ENCODE measurements around the gene PLCD3.

The PLCD3 gene

DNA sequence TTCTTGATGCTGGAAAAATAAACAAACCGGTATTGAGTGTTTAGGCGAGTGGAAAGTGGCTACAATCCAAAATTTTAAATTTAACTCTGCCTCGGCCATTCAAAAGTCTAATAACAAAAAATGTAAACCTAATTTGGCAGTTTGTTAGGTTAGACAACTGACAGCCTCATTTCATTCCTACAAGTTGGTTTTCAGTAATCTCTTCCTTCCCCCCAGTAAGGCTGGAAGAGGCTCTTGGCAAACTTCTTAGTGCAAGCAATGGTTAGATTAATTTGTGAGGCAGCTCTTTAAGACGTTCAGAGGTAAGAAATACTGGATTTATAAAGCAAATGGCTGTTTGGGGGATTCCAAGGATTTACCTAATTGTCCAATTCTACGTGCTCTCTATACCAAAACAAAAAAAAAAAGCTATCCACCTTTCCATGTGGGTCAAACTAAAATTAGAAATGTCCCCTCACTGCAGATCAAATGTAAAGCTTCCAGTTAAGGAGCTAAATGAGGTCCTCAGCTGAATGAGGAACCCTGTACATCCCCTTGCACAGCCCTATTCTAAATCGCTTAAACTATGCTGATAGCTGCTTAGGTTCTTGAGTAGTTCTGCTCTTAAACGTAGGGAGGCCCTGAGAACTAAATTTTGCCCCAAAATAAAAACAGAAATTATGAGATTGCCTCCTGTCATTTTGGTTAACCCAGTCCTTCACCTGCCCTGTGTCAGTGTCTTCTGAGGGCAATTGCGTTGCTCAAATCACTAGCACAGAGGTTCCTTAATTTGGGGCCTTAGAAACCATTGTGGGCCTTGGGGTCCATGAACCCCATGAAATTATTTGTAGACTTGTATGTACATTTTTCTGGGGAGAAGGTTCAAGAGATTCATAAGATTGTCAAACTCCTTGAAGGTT lies 18.8 kb upstream of the PLCD3 start:
- in situ Hi-C loops (cut with MboI; ENCODE audit: low sequenced_read_pairs): no loop called here

DNA sequence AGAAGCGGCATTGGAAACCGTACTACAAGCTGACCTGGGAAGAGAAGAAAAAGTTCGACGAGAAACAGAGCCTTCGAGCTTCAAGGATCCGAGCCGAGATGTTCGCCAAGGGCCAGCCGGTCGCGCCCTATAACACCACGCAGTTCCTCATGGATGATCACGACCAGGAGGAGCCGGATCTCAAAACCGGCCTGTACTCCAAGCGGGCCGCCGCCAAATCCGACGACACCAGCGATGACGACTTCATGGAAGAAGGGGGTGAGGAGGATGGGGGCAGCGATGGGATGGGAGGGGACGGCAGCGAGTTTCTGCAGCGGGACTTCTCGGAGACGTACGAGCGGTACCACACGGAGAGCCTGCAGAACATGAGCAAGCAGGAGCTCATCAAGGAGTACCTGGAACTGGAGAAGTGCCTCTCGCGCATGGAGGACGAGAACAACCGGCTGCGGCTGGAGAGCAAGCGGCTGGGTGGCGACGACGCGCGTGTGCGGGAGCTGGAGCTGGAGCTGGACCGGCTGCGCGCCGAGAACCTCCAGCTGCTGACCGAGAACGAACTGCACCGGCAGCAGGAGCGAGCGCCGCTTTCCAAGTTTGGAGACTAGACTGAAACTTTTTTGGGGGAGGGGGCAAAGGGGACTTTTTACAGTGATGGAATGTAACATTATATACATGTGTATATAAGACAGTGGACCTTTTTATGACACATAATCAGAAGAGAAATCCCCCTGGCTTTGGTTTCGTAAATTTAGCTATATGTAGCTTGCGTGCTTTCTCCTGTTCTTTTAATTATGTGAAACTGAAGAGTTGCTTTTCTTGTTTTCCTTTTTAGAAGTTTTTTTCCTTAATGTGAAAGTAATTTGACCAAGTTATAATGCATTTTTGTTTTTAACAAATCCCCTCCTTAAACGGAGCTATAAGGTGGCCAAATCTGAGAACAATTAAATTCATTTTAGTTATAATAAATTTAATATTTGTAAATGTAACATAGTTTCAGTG lies 17.7 kb upstream of the PLCD3 start:
- in situ Hi-C loops (cut with MboI; ENCODE audit: low sequenced_read_pairs): no loop called here

DNA sequence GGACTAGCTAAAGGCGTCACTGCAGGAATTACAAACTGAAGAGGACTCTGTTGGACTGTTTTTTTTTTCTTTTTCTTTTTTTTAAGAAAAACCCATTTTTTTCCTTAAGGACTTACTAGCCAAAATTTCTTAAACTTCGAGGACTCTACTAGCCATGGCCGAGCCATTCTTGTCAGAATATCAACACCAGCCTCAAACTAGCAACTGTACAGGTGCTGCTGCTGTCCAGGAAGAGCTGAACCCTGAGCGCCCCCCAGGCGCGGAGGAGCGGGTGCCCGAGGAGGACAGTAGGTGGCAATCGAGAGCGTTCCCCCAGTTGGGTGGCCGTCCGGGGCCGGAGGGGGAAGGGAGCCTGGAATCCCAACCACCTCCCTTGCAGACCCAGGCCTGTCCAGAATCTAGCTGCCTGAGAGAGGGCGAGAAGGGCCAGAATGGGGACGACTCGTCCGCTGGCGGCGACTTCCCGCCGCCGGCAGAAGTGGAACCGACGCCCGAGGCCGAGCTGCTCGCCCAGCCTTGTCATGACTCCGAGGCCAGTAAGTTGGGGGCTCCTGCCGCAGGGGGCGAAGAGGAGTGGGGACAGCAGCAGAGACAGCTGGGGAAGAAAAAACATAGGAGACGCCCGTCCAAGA lies 16.8 kb upstream of the PLCD3 start:
- in situ Hi-C loops (cut with MboI; ENCODE audit: low sequenced_read_pairs): no loop called here

DNA sequence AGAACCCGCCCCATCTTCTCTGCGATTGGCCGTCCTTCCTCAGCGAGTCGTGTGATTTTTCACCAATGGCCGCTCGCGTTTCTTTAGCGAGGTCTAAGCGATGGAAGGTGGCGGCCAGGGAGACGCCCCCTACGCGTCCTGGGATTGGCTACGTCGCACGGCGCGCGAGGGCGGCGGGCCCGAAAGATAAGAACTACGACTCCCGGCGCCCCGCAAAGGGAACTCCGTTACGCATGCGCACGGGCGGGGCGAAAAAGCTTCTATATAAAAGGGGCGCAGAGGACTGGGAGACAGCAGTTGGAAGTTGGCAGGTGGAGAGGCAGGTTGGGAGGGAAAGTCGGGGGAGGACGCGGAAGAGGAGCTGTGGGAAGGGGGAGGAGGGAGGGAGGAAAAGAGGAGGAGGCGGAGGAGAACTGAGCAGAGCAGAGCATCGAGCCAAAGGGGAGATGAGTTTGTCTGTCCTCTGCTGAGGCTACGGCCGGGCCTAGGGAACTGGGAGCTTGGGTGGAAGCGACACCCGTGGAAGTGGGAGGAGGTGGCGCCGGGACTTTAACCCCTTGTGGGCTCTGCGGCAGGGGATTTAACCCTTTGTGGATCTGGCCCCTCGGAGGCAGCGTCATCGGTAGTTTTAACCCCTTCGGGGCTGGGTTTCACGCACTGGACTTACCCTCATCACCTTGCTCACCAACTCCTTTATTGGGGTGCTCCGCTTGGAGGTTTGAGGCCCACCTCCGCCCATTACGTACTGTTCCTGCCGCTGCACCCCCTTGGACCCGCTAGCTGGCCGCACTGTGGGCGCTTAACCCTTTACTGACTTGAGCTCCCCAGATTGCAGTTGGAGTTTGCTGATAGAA lies 16.1 kb upstream of the PLCD3 start, which contains the start of gene HEXIM1:
HEXIM1 (plus strand) TSS at position 293 of the 854 bp plus-strand sequence. CDS start 716 bp downstream, outside the sequence.
- in situ Hi-C loops (cut with MboI; ENCODE audit: low sequenced_read_pairs): no loop called here

DNA sequence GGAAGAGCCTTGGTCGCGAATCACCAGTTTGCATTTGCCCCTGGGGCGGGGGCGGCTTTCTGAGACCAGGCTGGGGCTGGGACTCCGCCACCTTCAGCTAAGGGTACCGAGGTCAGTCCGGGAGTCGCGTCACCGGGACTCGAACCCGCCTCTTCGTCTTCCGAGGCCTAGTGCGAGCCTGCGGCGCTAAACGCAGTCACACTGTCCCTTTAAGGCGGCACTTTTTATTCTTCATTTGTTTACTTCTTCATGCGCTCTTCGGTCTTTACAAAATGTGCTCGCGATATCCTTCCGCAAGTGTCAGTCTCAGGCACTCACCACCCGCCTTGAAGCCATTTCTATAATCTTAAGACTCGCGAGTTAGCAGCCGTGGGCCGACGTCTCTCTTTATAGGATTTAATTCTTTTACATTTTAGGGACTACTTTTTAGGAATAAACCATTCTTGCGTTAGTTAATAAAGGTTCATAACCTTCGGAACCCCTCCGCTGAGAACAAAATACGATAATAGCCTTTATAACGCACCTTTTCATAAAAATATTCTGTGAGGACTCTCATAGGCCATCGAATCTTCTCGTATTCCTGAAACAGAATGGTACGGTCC lies 15.4 kb upstream of the PLCD3 start:
- in situ Hi-C loops (cut with MboI; ENCODE audit: low sequenced_read_pairs): no loop called here

DNA sequence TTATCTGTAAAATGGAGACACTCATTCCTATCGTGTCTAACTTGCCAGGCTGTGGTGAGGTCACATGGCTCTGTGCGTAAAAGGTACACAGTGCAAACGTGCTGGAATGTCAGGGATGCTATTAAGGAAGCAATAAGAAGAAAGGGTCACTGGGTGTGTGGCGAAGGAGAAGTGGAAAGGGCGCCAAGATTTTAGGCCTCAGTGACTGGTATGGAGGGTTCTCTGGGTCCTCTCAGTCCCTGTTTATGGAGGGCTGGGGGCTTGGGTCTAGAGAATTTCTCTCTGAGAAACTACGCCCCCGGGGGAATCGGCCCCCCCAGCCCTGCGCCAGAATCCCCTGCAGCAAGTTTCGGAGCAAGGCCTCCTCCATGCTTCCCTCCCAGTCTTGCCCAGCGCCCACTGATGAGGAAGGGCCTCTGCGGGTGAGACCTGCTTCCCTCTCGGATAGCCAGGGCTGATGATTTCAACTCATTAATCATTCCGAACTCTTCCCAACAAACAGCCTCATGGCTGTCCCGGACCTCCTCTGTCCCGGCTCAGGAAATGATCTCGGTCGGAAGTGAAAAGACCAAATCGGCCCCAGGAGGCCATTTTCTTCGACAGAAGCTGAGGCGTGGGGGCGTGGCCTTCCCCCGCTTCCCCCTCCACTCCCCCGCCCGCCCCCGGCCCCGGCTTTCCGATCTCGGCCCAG lies 14.7 kb upstream of the PLCD3 start:
- in situ Hi-C loops (cut with MboI; ENCODE audit: low sequenced_read_pairs): no loop called here

DNA sequence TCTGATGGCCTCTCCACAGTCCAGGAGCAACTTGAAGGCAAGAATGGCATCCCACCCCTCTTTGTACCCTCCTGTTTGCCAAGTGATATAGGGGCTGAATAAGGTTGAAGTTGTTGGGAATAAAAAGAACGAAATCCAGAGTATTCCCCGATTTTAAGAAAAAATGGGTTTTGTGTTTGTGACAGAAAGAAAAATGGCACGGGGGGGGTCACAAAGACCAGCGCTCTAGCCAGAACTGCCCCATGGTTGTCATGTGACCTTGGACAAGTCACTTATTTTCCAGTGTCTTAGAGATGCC lies 14.2 kb upstream of the PLCD3 start:
- in situ Hi-C loops (cut with MboI; ENCODE audit: low sequenced_read_pairs): no loop called here

DNA sequence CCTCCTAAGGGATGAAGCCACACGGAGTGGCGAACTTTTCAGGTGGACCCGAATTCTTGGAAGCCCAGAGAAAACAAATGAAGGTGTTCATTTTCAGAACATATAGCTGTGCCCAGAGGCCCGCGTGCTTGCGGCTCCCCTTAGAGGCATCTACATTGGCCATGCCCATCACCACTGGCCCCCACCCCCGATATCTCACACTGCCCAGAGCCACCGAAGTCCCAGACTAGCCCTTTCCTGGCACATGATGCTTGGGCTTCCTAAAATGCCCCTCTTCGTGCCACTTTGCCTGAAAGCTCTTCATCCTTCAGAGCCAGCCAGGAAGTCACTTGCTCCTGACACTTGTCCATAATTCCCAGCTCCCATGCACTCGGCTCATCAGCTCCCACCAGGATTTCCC lies 13.9 kb upstream of the PLCD3 start:
- in situ Hi-C loops (cut with MboI; ENCODE audit: low sequenced_read_pairs): no loop called here

DNA sequence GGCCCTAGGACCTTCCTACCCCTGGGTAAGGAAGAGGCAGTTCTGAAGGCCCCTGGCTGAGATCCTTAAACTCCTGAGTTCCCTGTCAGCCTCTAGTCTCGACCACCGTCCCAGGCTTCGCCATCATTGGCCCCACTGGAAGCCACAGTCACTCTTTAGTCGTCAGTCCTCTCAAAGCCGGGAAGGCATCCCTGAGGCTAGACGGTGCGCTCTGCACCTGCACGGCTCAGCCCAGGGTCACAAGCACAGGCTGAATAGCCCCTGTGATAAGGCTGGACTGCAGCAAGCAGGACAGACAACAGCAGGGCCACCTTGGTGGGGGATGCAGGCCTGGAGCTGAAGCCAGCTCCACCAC lies 12.7 kb upstream of the PLCD3 start:
- in situ Hi-C loops (cut with MboI; ENCODE audit: low sequenced_read_pairs): no loop called here

DNA sequence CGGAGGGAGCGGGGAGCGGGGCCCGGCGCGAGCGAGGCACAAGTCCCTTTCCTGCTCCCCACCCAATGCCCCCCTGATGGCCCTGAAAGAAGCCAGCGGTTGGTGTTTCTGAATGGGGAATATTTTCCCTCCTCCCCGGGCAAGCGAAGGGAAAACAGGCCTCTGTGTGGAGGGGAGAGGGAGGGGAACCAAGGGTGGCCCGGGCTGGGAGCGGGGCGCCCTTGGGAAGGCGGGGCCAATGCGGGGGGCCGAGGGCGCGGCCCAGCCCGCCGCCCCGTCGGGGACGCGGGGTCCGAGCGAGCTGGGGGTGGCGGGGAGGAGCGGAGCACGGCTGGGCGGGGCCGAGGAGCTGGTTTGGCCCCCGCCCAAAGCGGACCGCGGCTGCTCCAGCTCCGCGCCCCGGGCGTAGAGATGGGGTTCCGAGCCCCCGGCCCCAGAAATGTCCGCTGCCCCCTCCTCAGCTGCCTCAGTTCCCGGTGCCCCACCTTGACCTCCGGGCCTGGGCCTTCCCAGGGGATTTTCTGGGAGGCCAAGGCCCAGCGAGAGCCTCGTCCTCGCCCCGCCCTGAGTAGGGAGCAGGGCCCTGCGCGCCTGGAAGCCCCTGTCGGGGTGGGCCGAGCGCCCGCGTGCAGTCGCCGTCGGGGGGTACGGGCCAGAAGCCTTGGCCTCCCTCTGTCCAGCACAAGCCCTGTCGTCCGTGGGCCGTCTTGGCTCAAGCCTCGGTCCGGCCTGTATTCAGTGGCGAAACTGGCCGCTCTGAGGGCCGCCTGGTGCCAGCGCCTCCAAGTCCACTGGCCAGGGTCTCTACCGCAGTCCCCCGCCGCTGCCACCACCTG lies 12.1 kb upstream of the PLCD3 start:
- in situ Hi-C loops (cut with MboI; ENCODE audit: low sequenced_read_pairs): no loop called here

DNA sequence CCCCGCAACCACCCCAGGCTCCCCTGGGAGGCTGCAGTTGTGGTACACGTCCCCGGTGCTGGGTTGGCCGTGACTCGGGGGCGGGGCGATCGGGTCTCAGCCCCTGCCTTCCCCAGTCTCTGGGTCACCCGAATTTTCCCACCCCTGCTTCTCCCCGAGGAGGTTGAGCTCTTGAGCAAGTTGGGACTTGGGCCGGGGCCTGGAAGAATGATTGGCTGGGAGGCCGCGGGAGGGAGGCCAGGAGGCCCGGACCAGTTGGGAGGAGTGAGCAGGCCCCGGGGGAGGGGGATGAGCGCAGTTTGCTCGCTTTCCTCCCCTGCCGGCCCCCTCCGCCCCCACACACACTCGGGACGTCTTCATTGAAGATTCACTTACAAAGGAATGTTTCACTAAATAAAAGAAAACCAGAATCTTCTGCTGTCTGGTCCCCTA lies 11.5 kb upstream of the PLCD3 start:
- in situ Hi-C loops (cut with MboI; ENCODE audit: low sequenced_read_pairs): no loop called here

DNA sequence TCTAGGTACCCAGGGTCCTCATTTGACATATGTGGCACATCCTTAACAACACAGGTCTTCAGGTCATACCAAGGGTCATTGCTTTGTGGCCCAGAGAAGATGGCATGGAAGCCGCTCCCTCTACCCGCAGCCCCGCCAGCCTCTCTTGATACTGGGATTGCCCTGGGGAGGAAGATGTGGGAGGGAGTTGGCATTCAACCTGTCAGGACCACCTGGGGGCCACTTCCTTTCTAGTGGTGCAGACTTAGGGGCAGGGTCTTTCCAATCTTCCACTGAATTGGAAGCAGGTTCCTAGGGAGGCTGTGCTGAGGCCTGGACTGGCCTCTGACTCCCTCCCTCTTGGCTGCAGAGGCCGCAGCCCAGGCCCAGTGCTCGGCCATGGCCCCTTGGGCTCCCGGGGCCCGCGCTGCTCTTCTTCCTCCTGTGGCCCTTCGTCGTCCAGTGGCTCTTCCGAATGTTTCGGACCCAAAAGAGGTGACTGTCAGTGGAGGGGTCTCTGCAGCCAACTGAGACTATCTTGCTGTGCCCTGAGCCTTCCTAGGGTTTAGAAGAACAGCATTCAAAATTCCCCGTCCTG lies 10.9 kb upstream of the PLCD3 start:
- in situ Hi-C loops (cut with MboI; ENCODE audit: low sequenced_read_pairs): no loop called here

DNA sequence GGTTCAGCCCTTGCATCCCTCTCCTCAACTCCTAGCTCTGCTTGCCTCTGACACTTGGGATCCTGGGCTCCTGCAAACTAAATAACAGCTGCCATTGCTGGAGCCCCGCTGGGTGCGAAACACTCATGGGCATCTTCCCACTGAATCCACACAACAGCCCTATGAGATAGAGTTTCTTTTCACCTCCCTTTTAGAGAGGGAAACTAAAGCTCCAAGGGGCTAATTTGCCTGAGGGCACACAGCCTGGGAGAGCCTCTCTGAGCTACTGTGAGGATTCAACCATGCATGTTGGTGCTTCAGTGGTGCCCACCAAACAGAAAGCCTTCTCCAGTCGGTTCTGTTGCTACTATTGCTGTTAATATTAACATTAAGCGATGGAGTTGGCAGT lies 7.2 kb upstream of the PLCD3 start:
- in situ Hi-C loops (cut with MboI; ENCODE audit: low sequenced_read_pairs): no loop called here

DNA sequence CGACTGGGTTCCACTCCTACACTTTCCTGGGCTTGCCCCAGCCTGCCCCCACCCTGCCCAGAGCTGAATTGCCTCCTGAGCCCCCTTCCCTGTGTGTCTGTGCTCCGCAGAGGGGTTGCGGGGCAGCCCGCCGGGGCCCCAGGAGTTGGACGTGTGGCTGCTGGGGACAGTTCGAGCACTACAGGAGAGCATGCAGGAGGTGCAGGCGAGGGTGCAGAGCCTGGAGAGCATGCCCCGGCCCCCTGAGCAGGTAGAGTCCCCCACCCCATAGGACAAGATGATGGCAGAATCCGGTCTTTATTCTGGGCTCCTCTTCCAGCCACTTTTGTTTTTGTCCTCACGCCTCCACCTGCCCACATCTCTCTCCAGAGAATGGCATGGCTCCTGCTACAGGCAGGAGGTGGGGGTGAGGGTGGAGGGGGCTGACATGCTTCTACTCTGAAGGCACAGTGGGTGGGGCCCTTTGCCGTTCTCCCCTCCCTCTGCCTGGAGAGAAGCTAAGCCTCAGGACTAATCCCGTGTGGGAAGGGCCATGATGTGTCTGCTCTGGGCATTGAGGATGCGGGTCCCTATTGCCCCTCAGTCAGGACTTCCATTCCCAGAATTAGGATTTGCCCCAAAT lies 6.7 kb upstream of the PLCD3 start:
- in situ Hi-C loops (cut with MboI; ENCODE audit: low sequenced_read_pairs): no loop called here

DNA sequence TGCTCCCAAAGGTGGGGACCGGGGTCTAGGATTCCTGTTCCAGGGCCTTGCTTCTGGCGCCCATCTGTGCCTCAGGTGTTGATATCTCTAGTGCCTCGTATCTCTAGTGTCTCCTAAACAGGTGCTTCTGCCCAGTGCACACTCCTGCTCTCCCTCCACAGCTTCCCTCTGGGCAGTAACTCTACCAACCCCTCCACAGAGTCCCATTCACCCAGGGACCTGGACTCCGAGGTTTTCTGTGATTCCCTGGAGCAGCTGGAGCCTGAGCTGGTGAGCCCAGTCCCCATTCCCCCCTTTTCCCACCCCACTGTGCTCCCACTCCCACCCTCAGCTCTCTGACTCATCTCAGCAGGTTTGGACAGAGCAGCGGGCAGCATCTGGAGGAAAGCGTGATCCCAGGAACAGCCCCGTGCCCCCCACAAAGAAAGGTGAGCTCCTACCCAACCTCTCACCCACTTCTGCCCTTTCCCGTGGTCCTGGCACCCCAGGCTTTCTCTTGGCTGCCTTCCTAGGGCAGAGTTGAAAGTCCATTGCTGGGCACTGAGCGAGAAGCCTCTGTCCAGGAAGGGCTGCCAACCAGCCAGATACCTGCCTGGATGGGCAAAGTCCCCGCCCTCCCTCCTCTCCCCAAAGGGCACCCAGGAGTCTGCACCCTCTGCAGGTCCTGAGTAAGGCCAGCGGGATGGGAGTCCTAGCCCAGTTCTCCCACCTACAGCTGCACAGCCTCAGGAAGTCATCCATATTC lies 5.4 kb upstream of the PLCD3 start:
- in situ Hi-C loops (cut with MboI; ENCODE audit: low sequenced_read_pairs): no loop called here

DNA sequence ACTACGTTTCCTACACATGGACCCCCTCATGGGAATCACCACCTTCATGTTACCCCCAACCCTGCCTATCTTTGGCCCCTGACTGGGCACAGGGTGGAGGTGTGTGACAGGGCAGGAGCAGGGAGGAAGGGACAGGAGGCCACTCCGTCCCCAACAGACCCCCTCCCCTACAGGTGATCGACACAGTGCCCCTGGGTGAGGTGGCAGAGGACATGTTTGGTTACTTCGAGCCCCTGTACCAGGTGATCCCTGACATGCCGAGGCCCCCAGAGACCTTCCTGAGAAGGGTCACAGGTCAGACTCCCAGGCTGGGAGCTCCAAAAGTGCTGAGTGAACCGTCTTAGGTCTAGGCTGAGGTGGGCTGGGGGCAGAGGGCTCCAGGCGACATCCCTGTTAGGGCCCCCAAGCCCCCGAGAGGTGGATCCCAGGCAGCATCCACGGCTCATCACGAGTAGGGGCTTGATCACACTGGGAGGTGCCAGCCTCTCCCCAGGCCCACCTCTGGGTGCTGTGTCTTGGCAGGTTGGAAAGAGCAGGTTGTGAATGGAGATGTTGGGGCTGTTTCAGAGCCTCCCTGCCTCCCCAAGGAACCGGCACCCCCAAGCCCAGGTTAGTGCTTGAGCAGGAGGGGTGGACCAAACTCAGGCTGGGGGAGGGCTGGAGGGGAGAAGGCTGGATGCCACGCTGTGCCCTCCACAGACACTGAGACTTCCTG lies 4.7 kb upstream of the PLCD3 start:
- in situ Hi-C loops (cut with MboI; ENCODE audit: low sequenced_read_pairs): no loop called here

Measured in HL-60/S4 treated with retinoic acid at 250 ng/mL for 4 days and 3 days (cell line).